GM18907 (cell line): ENCODE data around the gene TMEM9.

Source experiments
- ATAC-seq: cut with Tn5 transposase; IDR thresholded peaks from one replicate; pipeline ENCODE4 v1.9.1; 2021; ENCODE audit warnings: mild to moderate bottlenecking, moderate library complexity; ENCODE audit not compliant: unreplicated experiment

The TMEM9 gene

DNA sequence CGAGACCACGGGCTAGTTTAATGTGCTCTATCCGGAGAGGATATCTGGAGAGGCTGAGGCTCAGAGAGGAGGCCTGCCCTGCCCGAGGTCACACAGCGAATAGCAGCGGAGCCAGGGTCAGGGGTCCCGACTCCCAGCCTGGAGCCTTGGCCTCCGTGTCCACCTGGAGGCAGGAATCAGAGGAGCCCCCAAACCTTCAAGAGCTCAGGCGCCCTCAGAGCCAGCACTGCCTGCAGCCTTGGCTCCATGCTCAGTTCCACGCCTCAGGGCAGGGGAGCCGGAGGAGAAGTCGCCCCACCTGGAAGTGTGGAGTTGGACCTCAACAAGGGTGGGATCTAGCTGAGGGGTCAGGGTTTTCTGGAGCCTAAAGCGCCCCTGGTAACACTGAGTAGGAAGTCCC lies 25.3 kb downstream of the TMEM9 start:
- no peak for ATAC-seq

- no peak for ATAC-seq
These were observed 25.8 kb downstream of the TMEM9 start for GRCh38 chr1:201128476-201128875.

DNA sequence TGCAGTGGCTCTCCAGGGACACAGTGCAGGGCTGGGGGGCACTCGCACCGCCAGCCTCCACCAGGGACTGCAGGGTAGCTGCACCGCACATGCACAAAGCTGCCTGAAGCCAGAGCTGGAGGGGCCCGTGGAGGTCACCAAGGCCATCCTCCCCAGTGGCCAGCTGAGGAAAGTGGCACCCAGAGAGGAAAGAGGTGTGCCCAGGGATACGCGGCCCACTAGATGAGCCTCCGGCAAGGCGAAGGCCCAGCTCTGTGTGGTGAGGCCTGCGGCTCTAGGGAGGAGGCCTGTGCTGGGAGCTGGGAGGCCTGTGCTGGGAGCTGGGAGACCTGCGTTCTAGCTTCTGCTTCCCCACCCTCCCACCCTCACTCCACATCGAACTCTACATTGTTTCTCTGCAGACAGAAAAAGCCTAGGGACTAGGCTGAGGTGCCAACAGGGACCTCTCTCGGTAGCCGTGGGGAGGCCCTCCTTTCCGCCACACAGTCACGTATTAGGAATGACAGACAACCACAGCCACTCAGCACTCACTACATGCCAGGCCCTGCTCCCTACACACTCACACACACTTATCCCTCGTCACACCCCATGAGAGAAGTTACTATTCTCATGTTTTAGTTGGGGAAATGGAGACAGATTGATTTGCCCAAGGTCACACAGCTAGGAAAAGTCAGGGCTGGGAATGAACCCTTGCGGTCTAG lies 26.4 kb downstream of the TMEM9 start:
- ATAC-seq = no peak

DNA sequence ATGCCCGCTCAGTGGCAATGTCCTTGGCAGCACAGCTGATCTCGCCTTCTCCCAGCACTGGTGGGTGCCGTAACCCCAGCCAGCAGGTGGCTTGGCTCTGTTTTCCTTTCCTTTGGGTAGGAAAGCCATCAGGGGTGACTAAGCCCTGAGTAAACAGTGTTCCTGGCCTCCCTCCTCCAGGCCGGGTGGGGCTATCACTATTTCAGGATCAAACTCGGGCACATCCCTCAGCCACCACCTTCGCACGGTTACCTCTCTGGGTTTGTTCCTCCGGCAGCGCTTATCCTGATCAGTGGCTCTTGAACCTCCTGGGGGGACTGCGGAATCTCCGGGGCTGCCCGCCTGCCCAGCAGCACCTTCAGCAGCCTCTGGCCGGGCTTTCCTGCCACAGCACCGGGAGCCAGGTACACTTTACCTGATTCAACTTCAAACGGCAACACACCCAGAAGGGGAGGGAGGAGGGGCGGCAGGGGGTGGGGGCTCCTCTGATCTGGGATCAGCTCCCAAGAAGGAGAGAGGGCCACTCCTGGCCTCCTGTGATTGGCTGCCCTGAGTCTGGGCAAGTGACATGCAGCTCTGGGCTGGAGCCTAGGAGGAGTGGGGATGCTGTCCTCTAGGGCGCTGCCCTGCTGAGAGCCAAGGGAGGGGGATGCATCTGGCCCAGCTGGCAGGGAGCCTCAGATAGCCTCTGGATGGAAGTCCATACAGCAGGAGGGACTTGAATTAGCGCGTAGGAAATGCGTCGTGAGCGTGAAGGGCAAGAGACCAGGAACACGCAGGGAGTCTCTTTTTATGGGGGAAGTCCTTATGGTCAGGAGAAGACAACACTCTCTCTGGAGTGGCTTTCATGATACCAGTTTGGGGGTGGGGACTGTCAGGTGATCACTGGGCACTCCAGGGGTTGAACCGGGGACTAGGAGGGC lies 27.2 kb downstream of the TMEM9 start, which contains the start of gene ASCL5:
TSS of gene ASCL5 (minus strand) at position 353 of the 923 bp plus-strand sequence. CDS start 11,812 bp downstream, outside the sequence.
- ATAC-seq = no peak

DNA sequence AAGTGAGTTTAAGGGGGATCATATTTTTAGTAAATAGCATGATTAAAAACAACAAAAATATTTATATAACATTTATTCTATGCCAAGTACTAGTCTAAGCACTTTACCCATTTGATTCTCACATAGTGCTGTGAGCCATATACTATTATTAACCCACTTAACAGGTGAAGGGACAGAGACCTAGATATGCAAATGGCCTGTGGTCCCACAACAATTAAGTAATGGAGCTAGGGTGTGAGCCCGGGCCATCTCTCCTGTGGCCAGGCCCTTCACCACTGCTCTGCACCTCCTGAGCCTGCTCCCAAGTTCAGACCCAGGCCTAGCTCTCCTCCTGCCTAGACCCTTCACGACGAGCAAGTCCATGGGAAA lies 27.8 kb downstream of the TMEM9 start:
- ATAC-seq = no peak

DNA sequence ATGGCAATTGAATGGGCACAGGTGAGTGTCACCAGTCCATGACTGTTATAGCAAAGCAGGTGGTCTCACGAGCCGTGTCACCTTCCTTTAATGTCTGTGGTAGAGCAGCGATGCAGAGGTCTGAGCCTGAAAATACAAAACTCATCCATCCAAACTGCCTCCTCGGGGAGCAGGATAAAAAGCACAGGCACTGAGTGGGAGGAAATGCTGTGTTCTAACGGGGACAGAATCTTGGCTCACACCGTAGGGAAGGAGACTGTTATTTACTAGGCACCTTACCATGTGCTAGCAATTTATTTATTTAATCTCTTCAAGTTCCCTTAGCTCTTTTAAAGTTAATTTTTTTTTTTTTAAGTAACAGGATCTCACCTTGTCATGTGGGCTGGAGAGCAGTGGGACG lies 28.5 kb downstream of the TMEM9 start:
- ATAC-seq = no peak

GRCh38 chr1:201125019-201125418 lies 29.3 kb downstream of the TMEM9 start:
- ATAC-seq = no peak

GRCh38 chr1:201123866-201124265 lies 30.4 kb downstream of the TMEM9 start:
- ATAC-seq = no peak

DNA sequence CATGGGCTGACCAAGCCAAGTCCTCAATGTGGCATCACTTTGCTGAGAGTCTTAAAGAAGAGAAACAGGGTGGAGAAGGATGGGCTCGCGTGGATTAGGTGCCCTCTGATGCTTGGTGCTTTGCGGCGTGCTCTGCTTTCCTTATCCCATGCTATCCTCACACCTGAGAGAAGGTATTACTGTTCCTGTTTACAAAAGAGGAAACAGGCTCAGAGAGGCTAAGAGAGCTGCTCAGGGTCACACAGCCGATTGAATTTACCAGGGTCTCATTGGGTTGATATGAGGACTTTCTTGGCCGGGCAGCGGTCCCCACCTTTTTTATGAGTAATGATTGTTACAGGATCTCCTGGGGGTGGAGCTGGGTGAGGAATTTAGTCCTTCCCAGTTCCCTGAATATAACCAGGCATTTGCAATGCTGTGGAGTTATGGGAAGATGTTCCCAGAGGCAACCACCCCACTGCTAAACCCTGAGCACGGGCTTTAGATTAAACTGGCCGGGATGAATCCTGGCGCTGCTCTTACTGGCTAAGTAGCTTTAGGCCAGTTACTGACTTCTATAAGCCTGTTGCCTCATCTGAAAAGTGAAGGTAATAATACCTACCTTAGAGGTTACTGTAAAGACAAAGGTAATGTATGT lies 31.8 kb downstream of the TMEM9 start:
- no peak for ATAC-seq

DNA sequence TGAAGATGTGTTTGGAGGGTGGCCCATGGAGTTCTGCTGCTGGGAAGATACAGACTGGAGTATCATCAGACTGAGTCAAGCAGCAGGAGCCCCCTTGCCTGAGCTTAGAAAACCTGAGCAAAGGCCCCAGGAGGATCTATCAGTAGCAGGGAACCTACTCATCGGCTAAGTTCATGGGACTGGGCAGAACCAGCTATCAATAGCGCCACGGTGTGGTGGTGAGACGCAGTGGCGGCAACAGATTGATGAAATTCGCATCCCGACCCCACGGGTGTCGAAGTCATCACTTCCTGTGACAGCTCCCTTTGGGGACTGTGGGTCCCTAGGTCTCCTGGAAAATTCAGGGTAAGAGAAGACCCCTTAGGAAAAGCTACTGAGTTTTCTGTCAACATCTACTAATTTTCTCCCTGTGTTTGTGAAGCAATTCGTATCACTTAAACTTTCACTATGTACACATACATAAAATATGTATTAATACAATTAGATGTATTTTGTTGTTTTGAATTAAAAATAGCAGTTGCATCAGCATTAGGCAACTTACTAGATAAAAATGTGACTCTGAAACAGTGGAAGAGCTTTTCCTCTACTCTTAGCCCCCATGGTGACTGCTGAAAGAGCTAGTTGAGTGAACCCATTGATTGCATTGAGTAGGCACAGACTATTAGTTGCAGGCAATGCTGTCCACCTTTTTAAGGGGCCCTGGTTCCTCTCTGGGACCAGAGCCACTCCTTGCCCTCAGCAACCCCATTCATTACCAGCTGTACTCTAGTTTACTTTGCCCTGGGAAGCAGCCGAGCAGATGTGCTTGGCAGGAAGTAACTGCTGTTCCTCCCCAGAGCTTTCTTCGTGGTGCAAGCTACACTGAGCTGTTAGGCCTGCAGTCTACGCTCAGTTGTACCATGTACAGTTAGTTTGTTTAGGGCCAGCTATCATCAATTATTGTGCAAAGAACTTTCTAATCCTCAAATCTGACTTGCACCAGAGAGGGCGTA lies 34.8 kb downstream of the TMEM9 start:
- no peak for ATAC-seq

- no peak for ATAC-seq
These were observed 38.2 kb downstream of the TMEM9 start for GRCh38 chr1:201116091-201116490.

GRCh38 chr1:201115390-201115937 lies 38.8 kb downstream of the TMEM9 start:
- ATAC-seq = no peak

GRCh38 chr1:201114245-201115131 lies 39.8 kb downstream of the TMEM9 start:
- peak; percentile 92 for ATAC-seq

DNA sequence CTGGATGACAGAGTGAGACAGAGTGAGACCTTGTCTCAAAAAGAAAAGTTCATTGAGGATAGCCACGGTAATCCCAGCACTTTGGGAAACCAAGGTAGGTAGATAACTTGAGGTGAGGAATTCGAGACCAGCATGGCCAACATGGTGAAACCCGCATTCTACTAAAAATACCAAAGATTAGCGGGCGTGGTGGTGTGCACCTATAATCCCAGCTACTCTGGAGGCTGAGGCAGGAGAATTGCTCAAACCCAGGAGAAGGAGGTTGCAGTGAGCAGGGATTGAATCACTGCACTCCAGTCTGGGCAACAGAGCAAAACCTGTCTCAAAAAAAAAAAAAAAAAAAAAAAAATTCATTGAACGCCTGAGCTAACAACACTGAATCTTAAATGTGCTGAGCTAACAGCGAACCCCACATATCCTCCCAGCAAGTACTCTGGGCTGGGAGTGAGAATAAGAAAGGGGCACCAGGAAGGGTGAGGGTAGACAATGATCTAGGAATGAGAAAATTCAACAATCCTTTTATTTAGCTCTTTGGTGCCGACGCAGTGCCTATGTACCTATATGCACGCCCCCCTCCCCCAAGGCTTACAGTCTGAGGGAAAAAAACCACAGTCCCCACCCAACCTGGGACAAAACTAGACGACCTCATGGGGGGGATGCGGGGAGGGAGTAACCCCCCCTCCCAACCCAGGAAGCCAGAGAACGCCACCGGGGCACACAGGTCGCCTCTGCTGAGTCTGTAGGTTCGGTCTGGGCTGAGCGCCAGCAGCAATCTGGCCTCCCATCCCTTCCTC lies 40.6 kb downstream of the TMEM9 start:
- no peak for ATAC-seq

DNA sequence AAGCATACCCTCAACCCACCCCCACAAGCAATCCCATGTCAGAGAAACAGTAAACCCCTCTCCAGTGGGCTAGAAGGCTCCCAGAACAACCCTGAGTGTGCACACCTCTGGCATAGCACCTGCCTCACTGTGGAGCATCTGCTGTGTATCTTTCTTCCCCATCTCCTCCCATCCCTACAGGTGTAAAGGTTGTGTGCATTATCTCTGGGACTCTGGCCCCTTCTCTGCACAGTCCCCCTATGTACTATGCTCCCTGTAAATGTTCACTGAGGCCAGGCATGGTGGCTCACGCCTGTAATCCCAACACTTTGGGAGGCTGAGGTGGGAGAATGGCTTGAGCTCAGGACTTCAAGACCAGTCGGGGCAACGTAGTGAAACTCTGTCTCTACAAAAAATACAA lies 41.3 kb downstream of the TMEM9 start:
- ATAC-seq = no peak

GRCh38 chr1:201112173-201112731 lies 42.0 kb downstream of the TMEM9 start, which contains the start of gene CACNA1S:
CACNA1S (minus strand) TSS chr1:201112426; CDS start chr1:201112339, 87 bp downstream.
- ATAC-seq = no peak

- no peak for ATAC-seq
These were observed 42.6 kb downstream of the TMEM9 start for GRCh38 chr1:201111672-201112071.

DNA sequence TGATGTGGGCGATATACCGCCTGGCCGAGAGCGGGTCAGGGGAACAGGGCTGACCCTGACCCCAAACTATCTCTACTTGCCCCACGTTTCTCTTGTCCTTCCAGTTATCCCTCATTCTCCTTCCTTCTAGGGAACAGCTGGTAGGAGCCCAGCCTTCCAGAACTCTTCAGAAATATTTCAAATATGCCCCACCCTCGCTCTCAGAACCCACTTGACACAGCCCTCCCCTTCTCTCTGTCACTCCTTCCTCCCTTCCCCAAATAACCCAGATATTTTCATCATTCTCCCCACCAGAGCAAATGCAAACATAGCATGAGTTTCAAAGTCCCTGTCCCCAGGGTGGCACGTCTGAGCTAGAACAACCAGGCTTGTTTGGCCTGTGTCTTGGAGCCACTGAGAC lies 43.1 kb downstream of the TMEM9 start:
- ATAC-seq = no peak
